Gastroesophageal sphincter (tissue), 4 donors: ENCODE results near the gene AKAP13. TPM values are rescaled to one million over a fixed set of nuclear protein-coding genes. Genes with fewer than 3 reads are reported as not detected.

Experiments
- ATAC-seq: fragments of 150-250 bp; one replicate; pipeline ENCODE4 v1.9.1; 2016; ENCODE audit warnings: mild to moderate bottlenecking, moderate library complexity
- H3K27ac ChIP-seq, 4 donors: fragments of 200-600 bp; sonication (generic) in 3 of 4; 1 replicate in 3 of 4; 2 replicates in 1 of 4; pipeline ENCODE4 v1.5.1; 2016 to 2019
- H3K27me3 ChIP-seq: fragments of 200-600 bp; sonication (generic); one replicate; pipeline ENCODE4 v1.5.1; 2019
- H3K36me3 ChIP-seq, 2 donors: fragments of 200-600 bp; sonication (generic); one replicate each; pipeline ENCODE4 v1.5.1; 2019; ENCODE audit warnings: control low read depth in 1 of 2
- H3K4me1 ChIP-seq, 3 donors: fragments of 200-600 bp; sonication (generic); 1 replicate in 2 of 3; 2 replicates in 1 of 3; pipeline ENCODE4 v1.5.1; 2016 to 2019; ENCODE audit warnings: control low read depth in 2 of 3
- H3K4me3 ChIP-seq, 2 donors: fragments of 200-600 bp; sonication (generic); one replicate each; pipeline ENCODE4 v1.5.1; 2019; ENCODE audit warnings: mild to moderate bottlenecking in 1 of 2, moderate library complexity in 1 of 2
- H3K9me3 ChIP-seq, 3 donors: fragments of 200-600 bp; sonication (generic); one replicate each; pipeline ENCODE4 v1.5.1; 2017 to 2019; ENCODE audit warnings: control low read depth in 2 of 3
- EP300 ChIP-seq: sonication (generic); formaldehyde crosslinking; IDR thresholded peaks from one replicate; pipeline ENCODE4 v1.6.1; 2017; ENCODE audit warnings: antibody characterized with exemption, mild to moderate bottlenecking
- POLR2A ChIP-seq, 2 donors: fragments of 450-650 bp; IDR thresholded peaks; one replicate each; pipeline ENCODE4 v1.6.1; 2017; ENCODE audit warnings: antibody characterized with exemption in 2 of 2, mild to moderate bottlenecking in 2 of 2, moderate library complexity in 1 of 2
- POLR2AphosphoS5 ChIP-seq: sonication (generic); formaldehyde crosslinking; IDR thresholded peaks from one replicate; pipeline ENCODE4 v1.6.1; 2017; ENCODE audit warnings: antibody characterized with exemption
- WGBS, 2 donors: methylation state at CpG; one replicate each; pipeline ENCODE4 v1.1.5; 2018; ENCODE audit warnings: low coverage in 1 of 2; 5-methylcytosine and 5-hydroxymethylcytosine counted together
- total RNA-seq, 4 donors: library from RNA; depleted of rRNA; stranded (reverse); fragments of >200 nt; gene quantifications; one replicate each; pipeline ENCODE4 v1.1.0, GENCODE V29; 2016
- TF ChIP-seq, protein P1 (sequence below), 4 experiments: fragments of 200-600 bp in 2 of 4; fragments of 450-650 bp in 2 of 4; sonication (generic) in 1 of 4; IDR thresholded peaks; one replicate each; pipeline ENCODE4 v1.5.1; 2017 to 2019; ENCODE audit warnings: antibody characterized with exemption in 4 of 4, mild to moderate bottlenecking in 2 of 4, moderate library complexity in 2 of 4

The AKAP13 gene
- total RNA-seq, 4 donors from 2014 or later: 196 to 252 (median 215) TPM

GRCh38 chr15:85706779-85707518, 326.5 kb downstream of the AKAP13 start:
- Histone ChIP-seq H3K27me3 (no peaks in the 10 kb centered on the region), H3K9me3 (no peaks in the 10 kb centered on the region), H3K27ac (peak overlapping the region; percentile 73 to 87 (median 81)), H3K4me1 (peaks cover 33 to 87% (median 38%) of the 10 kb centered on the region in 3 donors), H3K4me3 (peak overlapping the region; percentile 2 to 31), H3K36me3 (peaks cover 0 to 39% of the 10 kb centered on the region in 2 donors)
- WGBS, 2 donors: 38 to 49% methylated on average over 4 to 5 of the region's 5 CpGs
- ATAC-seq: peak; percentile 49
- peak; percentile 8 for TF ChIP-seq POLR2AphosphoS5
- no peak for TF ChIP-seq EP300

DNA sequence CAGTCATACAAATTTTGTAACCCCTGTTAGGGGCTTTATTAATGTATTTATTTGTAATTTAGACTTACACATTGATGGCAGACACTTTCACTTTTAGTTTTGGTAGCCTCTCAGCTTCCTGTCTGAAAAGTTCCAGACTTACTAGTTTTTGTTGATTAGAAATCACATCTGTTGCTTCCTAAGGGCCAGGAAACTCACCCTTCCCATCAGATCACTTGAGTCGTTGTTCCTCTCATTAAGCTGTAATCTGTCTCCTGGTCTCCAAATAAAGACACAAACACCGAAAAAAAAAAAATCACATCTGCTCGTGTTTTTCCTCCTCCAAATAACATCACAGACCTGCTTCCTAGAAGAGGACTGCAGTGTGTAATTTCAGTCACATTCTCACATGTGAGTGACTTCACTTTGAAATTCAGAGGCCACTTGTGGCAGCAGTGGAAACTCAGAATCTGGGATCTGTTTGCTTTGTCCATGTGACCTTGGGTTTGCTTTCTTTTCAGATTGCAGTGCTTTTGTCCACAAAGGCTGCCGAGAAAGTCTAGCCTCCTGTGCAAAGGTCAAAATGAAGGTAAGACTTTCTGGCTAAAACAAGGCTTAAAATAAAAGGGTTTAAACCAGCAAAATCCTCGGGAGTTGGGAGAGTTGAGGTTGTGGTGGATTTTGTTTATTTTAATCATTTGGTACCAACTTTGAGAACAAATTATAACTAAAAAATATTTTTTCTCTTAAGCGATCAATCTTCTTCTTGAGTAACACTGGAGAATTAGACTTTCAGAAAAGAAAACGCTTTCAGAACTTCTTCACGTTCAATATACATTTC, 327.3 kb downstream of the AKAP13 start:
- WGBS, 2 donors: 36 to 57% methylated on average over 6 to 8 of the region's 8 CpGs
- Histone ChIP-seq H3K36me3 (peaks cover 0 to 47% of the 10 kb centered on the region in 2 donors), H3K27me3 (no peaks in the 10 kb centered on the region), H3K4me3 (peak overlapping the region; percentile 2 to 31), H3K27ac (peak overlapping the region; percentile 73 to 87 (median 81)), H3K4me1 (peaks cover 26 to 79% (median 30%) of the 10 kb centered on the region in 3 donors), H3K9me3 (no peaks in the 10 kb centered on the region)
- ATAC-seq: peak; percentile 59
- TF ChIP-seq POLR2AphosphoS5: no peak
- TF ChIP-seq, protein P1, sequence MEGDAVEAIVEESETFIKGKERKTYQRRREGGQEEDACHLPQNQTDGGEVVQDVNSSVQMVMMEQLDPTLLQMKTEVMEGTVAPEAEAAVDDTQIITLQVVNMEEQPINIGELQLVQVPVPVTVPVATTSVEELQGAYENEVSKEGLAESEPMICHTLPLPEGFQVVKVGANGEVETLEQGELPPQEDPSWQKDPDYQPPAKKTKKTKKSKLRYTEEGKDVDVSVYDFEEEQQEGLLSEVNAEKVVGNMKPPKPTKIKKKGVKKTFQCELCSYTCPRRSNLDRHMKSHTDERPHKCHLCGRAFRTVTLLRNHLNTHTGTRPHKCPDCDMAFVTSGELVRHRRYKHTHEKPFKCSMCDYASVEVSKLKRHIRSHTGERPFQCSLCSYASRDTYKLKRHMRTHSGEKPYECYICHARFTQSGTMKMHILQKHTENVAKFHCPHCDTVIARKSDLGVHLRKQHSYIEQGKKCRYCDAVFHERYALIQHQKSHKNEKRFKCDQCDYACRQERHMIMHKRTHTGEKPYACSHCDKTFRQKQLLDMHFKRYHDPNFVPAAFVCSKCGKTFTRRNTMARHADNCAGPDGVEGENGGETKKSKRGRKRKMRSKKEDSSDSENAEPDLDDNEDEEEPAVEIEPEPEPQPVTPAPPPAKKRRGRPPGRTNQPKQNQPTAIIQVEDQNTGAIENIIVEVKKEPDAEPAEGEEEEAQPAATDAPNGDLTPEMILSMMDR (IDR thresholded peaks at IDR 0.05): no peak
- TF ChIP-seq EP300: no peak
- no peak for TF ChIP-seq POLR2A (IDR thresholded peaks at IDR 0.05)

DNA sequence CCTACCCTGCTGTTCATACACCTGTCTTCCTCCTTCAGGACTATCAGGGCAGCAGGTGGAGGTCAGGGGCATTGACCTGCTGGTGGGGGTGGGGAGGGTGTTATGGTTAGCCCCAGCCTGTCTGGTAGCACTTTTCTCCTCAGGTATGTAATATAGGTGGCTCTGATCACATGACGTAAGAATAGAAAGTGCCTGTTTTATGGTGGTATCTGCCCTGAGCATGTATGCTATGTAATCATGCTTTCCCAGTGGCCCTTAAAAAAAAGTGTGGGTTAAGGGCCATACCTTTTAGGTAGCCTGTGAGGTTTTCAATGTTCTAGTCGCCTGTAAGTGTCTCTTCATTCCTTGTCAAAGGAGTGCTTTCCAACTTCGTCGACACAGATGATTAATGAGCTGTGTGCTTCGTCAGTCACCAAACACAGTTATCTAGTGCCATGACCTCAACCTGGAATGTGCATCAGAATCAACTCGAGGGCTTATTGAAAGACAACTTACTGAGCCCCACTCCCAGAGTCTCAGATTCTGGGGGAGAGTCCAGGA, 328.1 kb downstream of the AKAP13 start:
- 50 to 80% methylated on average over 2 to 5 of the region's 6 CpGs for WGBS, 2 donors

GRCh38 chr15:85709250-85709649, 328.8 kb downstream of the AKAP13 start:
- H3K9me3 ChIP-seq: no peaks in the 10 kb centered on the region
- H3K27ac ChIP-seq: peak overlapping the region in 3 of 4 donors; percentile 81 to 87 (median 81)
- TF ChIP-seq, protein P1 (IDR thresholded peaks at IDR 0.05): no peak
- TF ChIP-seq POLR2A (IDR thresholded peaks at IDR 0.05) (no peak), POLR2AphosphoS5 (no peak), EP300 (no peak)
- no peak for ATAC-seq
- peaks cover 18 to 64% (median 22%) of the 10 kb centered on the region in 3 donors for H3K4me1 ChIP-seq
- WGBS, 2 donors: 100% methylated on average over 1 to 2 of the region's 2 CpGs
- no peaks in the 10 kb centered on the region for H3K27me3 ChIP-seq
- H3K36me3 ChIP-seq: peaks cover 0 to 62% of the 10 kb centered on the region in 2 donors
- H3K4me3 ChIP-seq: no peak overlapping the region

More for the DNA sequence above, 328.1 kb downstream of the AKAP13 start:
- no peaks in the 10 kb centered on the region for H3K27me3 ChIP-seq
- peaks cover 0 to 54% of the 10 kb centered on the region in 2 donors for H3K36me3 ChIP-seq
- TF ChIP-seq EP300 (no peak), POLR2AphosphoS5 (no peak), POLR2A (IDR thresholded peaks at IDR 0.05) (no peak)
- TF ChIP-seq, protein P1 (IDR thresholded peaks at IDR 0.05): no peak
- H3K9me3 ChIP-seq: no peaks in the 10 kb centered on the region
- peaks cover 23 to 72% (median 25%) of the 10 kb centered on the region in 3 donors for H3K4me1 ChIP-seq
- peak overlapping the region in 1 of 2 donors; percentile 31 for H3K4me3 ChIP-seq
- no peak for ATAC-seq
- peak overlapping the region; percentile 73 to 87 (median 81) for H3K27ac ChIP-seq

DNA sequence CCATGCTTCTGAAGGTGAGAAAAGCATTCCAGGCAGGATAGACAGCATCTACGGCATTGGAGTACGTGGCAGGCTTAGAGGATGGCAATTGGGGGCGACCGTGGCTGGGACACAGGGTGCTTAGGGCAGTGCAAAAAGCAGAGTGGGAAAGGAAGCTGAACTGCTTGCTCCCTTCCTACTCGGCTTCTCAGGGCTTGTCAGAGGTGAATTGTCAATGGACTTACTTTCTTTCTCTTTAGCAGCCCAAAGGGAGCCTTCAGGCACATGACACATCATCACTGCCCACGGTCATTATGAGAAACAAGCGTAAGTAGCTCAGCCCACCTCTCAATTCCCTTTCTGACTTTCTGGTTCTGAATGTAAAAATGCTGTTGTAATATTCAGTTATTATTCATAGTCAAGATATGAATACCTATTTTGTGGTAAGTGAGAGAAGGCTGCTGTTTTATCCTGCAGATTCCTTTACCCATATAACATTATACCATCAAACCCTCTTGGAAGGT, 330.0 kb downstream of the AKAP13 start:
- 86 to 88% methylated on average over 2 to 7 of the region's 7 CpGs for WGBS, 2 donors
- peaks cover 0 to 73% of the 10 kb centered on the region in 2 donors for H3K36me3 ChIP-seq
- no peak overlapping the region for H3K4me3 ChIP-seq
- TF ChIP-seq POLR2A (IDR thresholded peaks at IDR 0.05) (no peak), POLR2AphosphoS5 (no peak), EP300 (no peak)
- TF ChIP-seq, protein P1 (IDR thresholded peaks at IDR 0.05): no peak
- no peaks in the 10 kb centered on the region for H3K9me3 ChIP-seq
- H3K27me3 ChIP-seq: no peaks in the 10 kb centered on the region
- peak overlapping the region in 2 of 4 donors; percentile 9 to 81 for H3K27ac ChIP-seq
- peaks cover 15 to 52% (median 15%) of the 10 kb centered on the region in 3 donors for H3K4me1 ChIP-seq
- no peak for ATAC-seq
